ENCODE measurements around the gene NUTM2D.
"Not testable (repeated sequence)": the region's sequence is repeated elsewhere in the genome, so short reads cannot be mapped to it uniquely, and the experiment has no call there.

GRCh38 chr10:87358159-87358558, 615 bp downstream of the NUTM2D start:
- TF ChIP-seq, protein P1, sequence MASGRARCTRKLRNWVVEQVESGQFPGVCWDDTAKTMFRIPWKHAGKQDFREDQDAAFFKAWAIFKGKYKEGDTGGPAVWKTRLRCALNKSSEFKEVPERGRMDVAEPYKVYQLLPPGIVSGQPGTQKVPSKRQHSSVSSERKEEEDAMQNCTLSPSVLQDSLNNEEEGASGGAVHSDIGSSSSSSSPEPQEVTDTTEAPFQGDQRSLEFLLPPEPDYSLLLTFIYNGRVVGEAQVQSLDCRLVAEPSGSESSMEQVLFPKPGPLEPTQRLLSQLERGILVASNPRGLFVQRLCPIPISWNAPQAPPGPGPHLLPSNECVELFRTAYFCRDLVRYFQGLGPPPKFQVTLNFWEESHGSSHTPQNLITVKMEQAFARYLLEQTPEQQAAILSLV (tag; IDR thresholded peaks at IDR 0.05) = not testable (repeated sequence)
- TF ChIP-seq POLR2A (conservative IDR thresholded peaks at IDR 0.05); SRSF1 (IDR thresholded peaks at IDR 0.05; ENCODE audit: low read depth, low read length); CTCF (IDR thresholded peaks at IDR 0.05 in 2 of 3, conservative IDR thresholded peaks at IDR 0.05 in 1 of 3; ENCODE audit: insufficient read depth in 2 of 3, low read depth in 1 of 3, low read length in 3 of 3); RBM39 (optimal IDR thresholded peaks at IDR 0.05; ENCODE audit: low read depth, low read length); ZFX (CRISPR knock-in tag; IDR thresholded peaks at IDR 0.05); ZNF121 (CRISPR knock-in tag; conservative IDR thresholded peaks at IDR 0.05); ETS2 (tag; IDR thresholded peaks at IDR 0.05; ENCODE audit: borderline replicate concordance, poor library complexity, severe bottlenecking); HDAC2 (IDR thresholded peaks at IDR 0.05); CBX5 (IDR thresholded peaks at IDR 0.05; ENCODE audit: borderline replicate concordance, low read depth); POLR2AphosphoS2 (IDR thresholded peaks at IDR 0.05; ENCODE audit: low read length); HDAC1 (IDR thresholded peaks at IDR 0.05); CEBPB (tag; IDR thresholded peaks at IDR 0.05): not testable (repeated sequence)
